ENCODE measurements around the gene ZYG11B.
"Not testable (repeated sequence)": the region's sequence is repeated elsewhere in the genome, so short reads cannot be mapped to it uniquely, and the experiment has no call there.

Gene ZYG11B

DNA sequence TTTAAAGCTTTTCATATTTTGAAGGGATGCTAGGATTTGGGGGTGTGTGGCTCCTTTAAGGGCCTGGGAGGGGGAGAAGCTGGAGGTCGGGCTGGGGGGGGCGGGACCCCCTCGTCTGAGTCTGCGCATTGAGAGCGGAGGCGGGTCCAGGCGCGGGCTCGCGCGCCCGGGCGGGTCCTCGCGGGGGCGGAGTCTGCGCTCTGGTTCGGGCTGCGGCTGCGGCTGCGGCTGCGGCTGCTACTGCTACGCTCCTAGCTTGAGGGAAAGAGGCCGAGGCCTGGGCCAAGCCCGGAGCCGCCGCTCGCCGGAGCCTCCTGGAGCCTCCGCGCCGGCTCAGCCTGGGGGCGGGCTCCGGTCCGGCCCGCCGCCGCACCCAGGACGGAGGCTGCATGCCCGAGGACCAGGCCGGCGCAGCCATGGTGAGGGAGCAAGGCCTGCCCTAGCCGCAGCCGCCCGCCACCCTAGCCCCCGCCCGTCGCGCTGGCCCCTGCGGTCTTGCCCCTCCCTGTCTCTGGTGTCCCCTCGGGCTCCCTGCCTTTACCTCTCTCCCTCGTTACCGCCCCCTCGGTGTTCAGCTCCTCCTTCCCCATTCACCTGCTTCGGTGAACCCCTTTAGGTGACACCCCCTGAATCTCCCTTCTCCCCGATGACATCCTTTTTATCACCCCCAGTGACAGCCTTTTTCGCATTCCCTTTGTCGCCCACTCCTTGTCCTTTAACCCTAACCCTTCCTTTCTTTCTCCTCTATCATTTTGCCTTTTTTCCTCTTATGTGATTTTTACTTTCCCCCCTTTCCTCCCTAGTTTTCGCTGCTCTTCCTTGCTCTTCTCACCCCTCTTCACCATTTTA is at the start of gene ZYG11B:
ZYG11B (plus strand) TSS at position 189 of the 849 bp plus-strand sequence; CDS start at position 390, 201 bp downstream.
- DNase-seq (ENCODE audit: low read depth): peak; percentile 82

DNA sequence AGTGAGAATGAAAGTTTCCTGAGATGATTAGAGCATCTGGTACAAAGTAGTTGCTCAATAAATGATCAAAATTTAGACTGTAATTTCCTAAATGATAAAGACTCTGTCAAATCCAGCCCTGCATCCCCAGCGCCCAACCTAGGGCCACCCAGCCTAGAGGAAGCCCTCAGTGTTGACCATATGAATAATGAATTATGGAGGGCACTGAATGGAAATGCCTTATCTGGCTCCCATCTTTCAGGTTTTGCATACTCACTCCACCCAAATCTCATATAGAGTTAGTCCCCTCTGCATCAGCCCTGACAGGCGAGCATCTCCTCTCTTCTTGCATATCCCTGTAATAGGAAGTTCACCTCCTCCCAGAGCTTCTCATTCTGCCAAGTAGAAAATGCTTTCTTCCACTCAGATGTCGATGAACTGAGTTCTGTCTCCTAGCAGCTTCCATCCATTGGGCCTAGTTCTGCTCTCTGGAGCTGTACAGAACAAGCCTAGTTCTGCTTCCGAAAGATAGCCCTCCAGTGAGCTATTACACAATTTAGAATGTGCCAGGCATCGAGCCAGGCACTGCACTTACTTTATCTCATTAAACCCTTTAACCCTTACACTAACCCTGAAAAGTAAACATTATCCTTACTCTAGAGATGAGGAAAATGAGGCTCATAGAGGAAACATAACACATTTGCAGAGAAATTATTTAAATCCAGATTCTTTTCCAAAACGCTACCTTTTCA is 49.0 kb upstream of the ZYG11B start:
- no peak for DNase-seq (ENCODE audit: low read depth)

DNA sequence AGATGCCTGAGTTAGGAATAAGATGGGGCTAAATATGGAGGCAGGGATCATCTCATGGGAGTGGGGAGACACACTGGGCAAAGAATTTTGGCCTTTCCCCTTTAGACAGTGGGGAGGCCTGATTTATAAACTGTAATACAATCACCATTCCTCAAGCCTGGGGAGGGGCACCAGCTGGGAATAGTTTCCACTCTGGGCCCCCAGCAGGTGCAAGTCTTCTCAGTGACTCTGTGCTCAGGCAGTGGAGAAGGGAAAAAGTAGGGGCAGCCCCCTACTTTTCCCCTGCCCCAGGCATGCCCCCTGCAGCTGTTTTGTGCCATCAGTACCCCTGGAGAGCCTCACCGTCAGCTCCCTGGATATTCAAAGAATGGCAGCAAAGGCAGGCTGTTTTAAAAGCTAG is 47.2 kb upstream of the ZYG11B start:
- DNase-seq (ENCODE audit: low read depth): no peak

DNA sequence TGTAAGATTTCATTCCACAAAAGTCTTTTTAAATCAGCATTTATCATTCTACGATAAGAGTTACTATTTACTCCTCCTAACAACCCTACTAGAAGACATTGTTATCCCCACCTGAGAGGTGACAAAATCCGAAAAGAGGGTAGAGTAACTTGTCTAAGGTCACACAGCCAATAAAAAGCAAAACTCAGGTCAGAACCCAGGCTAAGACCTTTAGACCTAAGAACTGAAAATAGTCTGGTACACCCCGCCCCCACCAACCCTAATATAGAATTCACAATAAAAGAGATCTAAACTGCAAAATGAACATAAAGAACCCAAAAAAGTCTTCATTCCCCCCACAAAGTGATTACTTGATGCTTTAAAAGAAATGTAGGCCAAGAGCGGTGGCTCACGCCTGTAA is 46.8 kb upstream of the ZYG11B start:
- DNase-seq (ENCODE audit: low read depth): no peak

- DNase-seq (ENCODE audit: low read depth): no peak
Observed at GRCh38 chr1:52680353-52680752, 45.9 kb upstream of the ZYG11B start.

- no peak for DNase-seq (ENCODE audit: low read depth)
Observed at GRCh38 chr1:52681136-52681535, 45.1 kb upstream of the ZYG11B start.

DNA sequence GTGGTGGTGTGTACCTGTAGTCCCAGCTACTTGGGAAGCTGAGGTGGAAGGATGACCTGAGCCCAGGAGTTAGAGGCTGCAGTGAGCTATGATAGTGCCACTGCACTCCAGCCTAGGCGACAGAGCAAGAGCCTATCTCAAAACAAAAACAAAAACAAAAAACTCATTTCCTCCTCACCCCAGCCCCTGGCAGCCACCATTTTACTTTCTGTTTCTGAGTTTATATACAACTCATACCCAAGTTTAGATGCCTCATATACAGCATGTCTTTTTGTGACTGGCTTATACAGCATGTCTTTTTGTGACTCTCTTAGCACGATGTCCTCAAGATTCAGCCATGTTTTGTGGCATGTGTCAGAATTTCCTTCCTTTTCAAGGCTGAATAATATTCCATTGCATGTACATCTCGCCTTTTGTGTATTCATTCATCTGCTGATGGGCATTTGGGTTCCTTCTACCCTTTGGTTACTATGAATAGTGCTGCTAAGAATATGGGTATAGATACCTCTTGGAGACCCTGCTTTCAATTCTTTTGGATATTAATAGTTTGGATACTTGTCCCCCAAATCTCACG is 42.8 kb upstream of the ZYG11B start:
- DNase-seq (ENCODE audit: low read depth): no peak

GRCh38 chr1:52684545-52684944 is 41.7 kb upstream of the ZYG11B start:
- no peak for DNase-seq (ENCODE audit: low read depth)

DNA sequence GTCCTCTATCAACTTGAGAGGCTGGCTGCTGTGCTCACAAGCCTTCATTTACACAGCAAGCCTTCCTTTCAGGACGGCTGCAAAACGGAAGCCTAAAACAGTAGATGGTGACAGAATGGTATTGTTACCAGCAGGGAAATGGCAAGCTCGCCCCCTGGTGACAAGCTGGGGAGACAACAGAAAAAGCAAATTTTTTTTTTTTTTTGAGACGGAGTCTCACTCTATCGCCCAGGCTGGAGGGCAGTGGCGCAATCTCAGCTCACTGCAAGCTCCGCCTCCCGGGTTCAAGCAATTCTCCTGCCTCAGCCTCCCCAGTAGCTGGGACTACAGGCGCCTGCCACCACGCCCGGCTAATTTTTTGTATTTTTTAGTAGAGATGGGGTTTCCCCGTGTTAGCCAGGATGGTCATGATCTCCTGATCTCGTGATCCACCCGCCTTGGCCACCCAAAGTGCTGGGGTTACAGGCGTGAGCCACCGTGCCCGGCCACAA is 39.9 kb upstream of the ZYG11B start:
- peak; percentile 43 for DNase-seq (ENCODE audit: low read depth)

GRCh38 chr1:52686830-52687229 is 39.4 kb upstream of the ZYG11B start:
- no peak for DNase-seq (ENCODE audit: low read depth)

DNA sequence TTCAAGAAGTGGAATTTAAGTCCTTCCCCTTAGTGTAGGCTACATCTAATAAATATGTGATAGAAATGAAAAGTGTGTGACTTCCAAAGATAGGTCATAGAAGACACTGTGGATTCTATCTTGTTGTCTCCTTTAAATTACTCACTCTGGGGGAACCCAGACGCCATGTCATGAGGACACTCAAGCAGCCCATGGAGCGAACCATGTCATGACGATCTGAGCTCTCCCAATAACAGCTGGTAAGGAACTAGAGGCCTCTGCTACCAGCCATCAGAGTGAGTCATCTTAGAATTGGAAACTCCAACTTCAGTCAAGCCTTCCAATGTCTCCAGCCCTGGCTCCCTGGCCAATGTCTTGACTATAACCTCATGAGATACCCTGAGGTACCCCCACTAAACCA is 34.4 kb upstream of the ZYG11B start:
- DNase-seq (ENCODE audit: low read depth): no peak

- DNase-seq (ENCODE audit: low read depth): no peak
Observed at GRCh38 chr1:52692697-52693096, 33.6 kb upstream of the ZYG11B start.

DNA sequence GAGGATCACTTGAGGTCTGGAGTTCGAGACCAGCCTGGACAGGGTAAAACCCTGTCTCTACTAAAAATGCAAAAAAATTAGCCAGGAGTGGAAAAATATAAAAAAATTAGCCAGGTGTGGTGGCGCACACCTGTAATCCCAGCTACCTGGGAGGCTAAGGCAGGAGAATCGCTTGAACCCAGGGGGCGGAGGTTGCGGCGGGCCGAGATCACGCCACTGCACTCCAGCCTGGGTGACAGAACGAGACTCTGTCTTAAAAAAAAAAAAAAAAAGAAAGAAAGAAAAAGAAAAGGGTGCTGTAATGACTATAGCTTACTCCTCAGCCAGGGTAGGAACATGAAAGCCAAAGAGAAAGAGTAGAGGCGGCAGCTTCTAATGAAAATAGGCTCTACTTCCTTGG is 32.9 kb upstream of the ZYG11B start:
- not testable (repeated sequence) for DNase-seq (ENCODE audit: low read depth)

- no peak for DNase-seq (ENCODE audit: low read depth)
Observed at GRCh38 chr1:52693843-52694242, 32.4 kb upstream of the ZYG11B start.

DNA sequence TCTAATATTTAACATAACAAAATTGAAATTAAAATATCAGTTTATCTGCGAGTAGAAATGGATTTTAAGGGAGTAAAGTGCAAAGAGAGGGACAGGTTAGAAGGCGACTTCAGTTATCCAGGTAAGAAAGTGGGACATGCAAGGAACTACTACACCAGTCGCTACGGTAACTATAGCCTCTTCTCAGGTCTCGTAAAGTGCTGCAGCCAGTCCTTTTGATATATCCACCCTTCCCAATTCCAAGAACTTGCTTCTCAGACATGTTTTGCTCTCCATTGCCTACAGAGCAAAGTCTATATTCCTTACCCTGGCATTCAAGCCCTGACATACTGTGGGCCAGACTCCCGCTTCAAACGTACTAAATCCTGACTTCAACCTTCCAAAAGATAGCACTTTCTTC is 30.6 kb upstream of the ZYG11B start:
- DNase-seq (ENCODE audit: low read depth): no peak

DNA sequence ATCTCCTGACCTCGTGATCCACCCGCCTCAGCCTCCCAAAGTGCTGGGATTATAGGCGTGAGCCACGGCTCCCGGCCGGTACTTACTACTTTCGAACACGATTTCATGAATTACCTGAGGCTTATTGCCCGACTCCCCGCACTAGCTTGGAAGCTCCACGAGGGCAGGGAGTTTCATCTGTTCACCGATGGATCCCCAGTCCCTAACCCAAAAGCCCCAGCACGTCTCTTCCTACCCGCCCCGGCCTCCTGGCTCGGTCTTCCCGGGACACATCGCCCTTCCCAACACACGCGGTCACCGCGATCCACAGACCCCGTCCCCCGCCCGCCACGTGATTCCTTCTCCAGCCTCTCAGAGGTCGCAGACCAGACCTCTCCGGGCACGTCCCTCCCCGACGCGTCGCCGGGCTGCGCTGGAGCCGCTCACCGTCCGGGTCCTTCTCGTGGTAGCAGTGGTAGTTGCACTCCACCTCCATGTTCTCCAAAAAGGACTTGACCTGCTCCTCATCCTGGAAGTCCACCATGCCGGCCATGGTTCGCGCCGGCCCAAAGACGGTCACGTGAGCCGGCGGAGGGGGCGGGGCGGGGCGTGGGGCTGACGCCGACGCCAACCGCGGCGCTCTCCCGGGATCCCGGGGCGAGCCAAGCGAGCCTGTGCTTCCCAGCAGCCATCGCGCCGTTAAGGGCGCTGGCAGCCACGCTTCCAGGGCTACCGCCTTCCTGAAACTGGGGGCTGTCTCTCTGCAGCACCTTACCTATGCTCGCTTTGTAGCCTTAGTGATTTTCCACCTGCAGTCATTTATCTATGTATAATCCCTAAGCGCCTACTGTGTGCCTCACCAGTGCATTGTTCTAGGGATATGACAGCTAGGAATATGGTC is 28.2 kb upstream of the ZYG11B start, which contains the start of gene COA7:
COA7 (minus strand) TSS at position 553 of the 880 bp plus-strand sequence; CDS start at position 532, 21 bp downstream.
- DNase-seq (ENCODE audit: low read depth): peak; percentile 58

- DNase-seq (ENCODE audit: low read depth): peak; percentile 71
Observed at GRCh38 chr1:52702886-52703787, 23.1 kb upstream of the ZYG11B start.

DNA sequence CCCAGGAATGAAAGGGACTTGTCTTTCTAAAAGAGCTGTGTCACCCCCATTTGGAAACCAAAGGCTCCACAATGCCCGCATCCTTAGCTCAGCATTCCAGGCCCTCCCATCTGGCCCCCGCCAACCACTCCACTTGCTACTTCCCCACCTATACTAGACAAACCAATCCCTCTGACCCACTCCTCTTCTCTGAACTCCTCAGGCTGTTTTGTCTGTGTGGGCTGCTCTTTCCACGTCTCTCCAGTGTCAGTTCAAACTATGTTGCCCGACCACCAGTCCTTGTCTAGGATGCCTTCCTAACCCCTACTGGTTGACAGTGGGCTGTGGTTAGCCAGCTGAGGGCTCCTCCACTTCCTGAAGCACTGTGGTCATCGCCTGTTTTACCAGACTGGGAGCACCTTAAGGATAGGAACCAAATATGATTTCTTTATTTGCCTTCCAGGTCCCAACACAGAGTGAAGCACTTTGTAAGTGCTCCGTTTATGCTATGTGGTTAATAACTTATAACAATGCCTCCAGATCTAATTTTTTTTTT is 20.1 kb upstream of the ZYG11B start:
- no peak for DNase-seq (ENCODE audit: low read depth)

DNA sequence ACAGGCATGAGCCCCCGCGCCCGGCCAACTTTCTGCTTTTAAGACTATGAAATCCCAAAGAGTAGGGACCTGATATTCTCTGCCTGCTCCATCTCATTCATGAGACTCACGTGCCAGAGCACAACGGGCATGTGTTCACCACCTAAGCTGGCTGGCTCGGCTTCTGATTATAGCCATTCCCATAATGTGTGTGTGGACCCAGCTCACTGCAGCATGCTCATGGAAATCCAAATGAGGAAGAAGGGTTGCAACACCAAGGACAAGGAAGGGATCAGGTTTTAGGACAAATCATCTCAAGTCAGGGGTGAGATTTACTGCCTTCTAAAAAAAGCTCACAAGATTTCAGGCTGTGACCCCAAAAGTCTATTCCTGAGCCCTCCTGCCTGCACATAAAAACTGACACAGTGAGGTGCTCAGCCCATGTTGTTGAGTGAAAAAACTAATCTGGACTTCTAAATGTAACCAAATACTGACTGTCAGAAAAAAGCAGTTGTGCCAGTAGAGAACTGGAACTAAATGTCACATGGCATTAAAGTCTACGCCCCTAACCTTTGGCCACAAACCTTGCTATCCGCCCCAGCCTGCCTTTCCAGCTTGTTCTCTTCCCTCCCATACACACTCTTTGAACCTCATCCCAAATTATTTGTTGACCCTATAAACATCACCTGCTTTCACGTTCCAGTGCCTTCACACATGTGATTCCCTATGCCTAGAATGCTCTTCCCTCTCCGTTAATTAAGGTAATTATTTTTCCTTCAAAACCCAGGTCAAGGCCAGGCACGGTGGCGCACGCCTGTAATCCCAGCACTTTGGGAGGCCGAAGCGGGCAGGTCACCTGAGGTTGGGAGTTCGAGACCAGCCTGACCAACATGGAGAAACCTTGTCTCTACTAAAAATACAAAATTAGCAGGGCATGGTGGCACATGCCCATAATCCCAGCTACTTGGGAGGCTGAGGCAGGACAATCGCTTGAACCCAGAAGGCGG is 19.0 kb upstream of the ZYG11B start:
- no peak for DNase-seq (ENCODE audit: low read depth)
